NCI-H2227 treated with DMSO at 0.1 percent for 48 hours (cell line): ENCODE results near the gene CREBRF.
"Not testable (repeated sequence)": the region's sequence is repeated elsewhere in the genome, so short reads cannot be mapped to it uniquely, and the experiment has no call there.

Experiments used
- DNase-seq: peaks from one replicate; lab custom pipeline; 2025; lab: John Stamatoyannopoulos, UW

CREBRF gene

GRCh38 chr5:173055983-173056782 is at the start of gene CREBRF:
Gene CREBRF, plus strand, starts transcription at chr5:173056352. Its CDS starts 24,424 bp downstream, at chr5:173080776.
- DNase-seq, result peak; percentile 82

- no peak for DNase-seq
Measured at GRCh38 chr5:173010021-173010420, 46.1 kb upstream of the CREBRF start.

- no peak for DNase-seq
Measured at GRCh38 chr5:173010547-173011464, 45.3 kb upstream of the CREBRF start.

- DNase-seq, result no peak
Measured at GRCh38 chr5:173011566-173011965, 44.6 kb upstream of the CREBRF start.

GRCh38 chr5:173012882-173013281 is 43.3 kb upstream of the CREBRF start:
- DNase-seq, result no peak

GRCh38 chr5:173014671-173015070 is 41.5 kb upstream of the CREBRF start:
- DNase-seq, result no peak

- no peak for DNase-seq
Measured at GRCh38 chr5:173015192-173015591, 41.0 kb upstream of the CREBRF start.

GRCh38 chr5:173015598-173016455 is 40.3 kb upstream of the CREBRF start:
- DNase-seq, result no peak

- DNase-seq, result no peak
Measured at GRCh38 chr5:173016598-173017046, 39.5 kb upstream of the CREBRF start.

- DNase-seq, result not testable (repeated sequence)
Measured at GRCh38 chr5:173017087-173017486, 39.1 kb upstream of the CREBRF start.

- DNase-seq, result no peak
Measured at GRCh38 chr5:173018358-173018757, 37.8 kb upstream of the CREBRF start.

GRCh38 chr5:173020154-173020581 is 36.0 kb upstream of the CREBRF start:
- no peak for DNase-seq

GRCh38 chr5:173020643-173021042 is 35.5 kb upstream of the CREBRF start:
- DNase-seq, result no peak

GRCh38 chr5:173025651-173026050 is 30.5 kb upstream of the CREBRF start:
- DNase-seq, result no peak

GRCh38 chr5:173027905-173028304 is 28.2 kb upstream of the CREBRF start:
- no peak for DNase-seq

- DNase-seq, result no peak
Measured at GRCh38 chr5:173028811-173029327, 27.3 kb upstream of the CREBRF start.

- DNase-seq, result no peak
Measured at GRCh38 chr5:173029499-173029921, 26.6 kb upstream of the CREBRF start.

GRCh38 chr5:173032096-173032495 is 24.1 kb upstream of the CREBRF start:
- not testable (repeated sequence) for DNase-seq

GRCh38 chr5:173032730-173033129 is 23.4 kb upstream of the CREBRF start:
- no peak for DNase-seq

- no peak for DNase-seq
Measured at GRCh38 chr5:173033923-173034322, 22.2 kb upstream of the CREBRF start.

GRCh38 chr5:173035904-173036707 is 20.0 kb upstream of the CREBRF start:
- DNase-seq, result no peak
